GM21381 (cell line): ENCODE measurements around the gene SGCE.

Experiments
- ATAC-seq: cut with Tn5 transposase; IDR thresholded peaks from one replicate; pipeline ENCODE4 v1.9.1; 2021; ENCODE audit warnings: mild to moderate bottlenecking, moderate library complexity; ENCODE audit not compliant: unreplicated experiment

SGCE gene

GRCh38 chr7:94630855-94631254 is 25.1 kb downstream of the SGCE start:
- ATAC-seq = no peak

GRCh38 chr7:94623820-94624219 is 32.1 kb downstream of the SGCE start:
- ATAC-seq = no peak

- ATAC-seq = no peak
Measured at GRCh38 chr7:94621120-94621519, 34.8 kb downstream of the SGCE start.

GRCh38 chr7:94620703-94621118 is 35.2 kb downstream of the SGCE start:
- peak; percentile 98 for ATAC-seq

GRCh38 chr7:94618126-94618525 is 37.8 kb downstream of the SGCE start:
- no peak for ATAC-seq

- ATAC-seq = no peak
Measured at GRCh38 chr7:94616855-94617254, 39.1 kb downstream of the SGCE start.

GRCh38 chr7:94615666-94616065 is 40.3 kb downstream of the SGCE start:
- ATAC-seq = no peak

GRCh38 chr7:94612661-94613060 is 43.3 kb downstream of the SGCE start:
- no peak for ATAC-seq

GRCh38 chr7:94612253-94612652 is 43.7 kb downstream of the SGCE start:
- no peak for ATAC-seq

- ATAC-seq = no peak
Measured at GRCh38 chr7:94609561-94609960, 46.4 kb downstream of the SGCE start.

GRCh38 chr7:94605031-94605430 is 50.9 kb downstream of the SGCE start:
- no peak for ATAC-seq

GRCh38 chr7:94602181-94602580 is 53.8 kb downstream of the SGCE start:
- no peak for ATAC-seq

GRCh38 chr7:94600267-94600666 is 55.7 kb downstream of the SGCE start:
- ATAC-seq = no peak

GRCh38 chr7:94595717-94596116 is 60.2 kb downstream of the SGCE start:
- ATAC-seq = no peak

- ATAC-seq = no peak
Measured at GRCh38 chr7:94594882-94595281, 61.1 kb downstream of the SGCE start.

GRCh38 chr7:94591176-94591575 is 64.8 kb downstream of the SGCE start:
- peak; percentile 70 for ATAC-seq

- ATAC-seq = no peak
Measured at GRCh38 chr7:94590526-94591162, 65.3 kb downstream of the SGCE start.

GRCh38 chr7:94588075-94588474 is 67.9 kb downstream of the SGCE start:
- no peak for ATAC-seq

- no peak for ATAC-seq
Measured at GRCh38 chr7:94584113-94584512, 71.8 kb downstream of the SGCE start.

GRCh38 chr7:94580601-94581000 is 75.3 kb downstream of the SGCE start:
- ATAC-seq = no peak

- ATAC-seq = no peak
Measured at GRCh38 chr7:94579470-94579869, 76.5 kb downstream of the SGCE start.

GRCh38 chr7:94578614-94579013 is 77.3 kb downstream of the SGCE start:
- ATAC-seq = no peak

- no peak for ATAC-seq
Measured at GRCh38 chr7:94577357-94577756, 78.6 kb downstream of the SGCE start.
